H7 (cell line): ENCODE results near the gene PYGL. TPM values are rescaled to one million over a fixed set of nuclear protein-coding genes. Genes with fewer than 3 reads are reported as not detected.
"Not testable (repeated sequence)": the region's sequence is repeated elsewhere in the genome, so short reads cannot be mapped to it uniquely, and the experiment has no call there.

Source experiments
- DNase-seq: peaks from one replicate; pipeline ENCODE4 v3.0.0; 2012
- H3K27me3 ChIP-seq: 2 replicates; pipeline ENCODE4 v1.6.0; 2011; ENCODE audit warnings: mild to moderate bottlenecking, low read length; ENCODE audit not compliant: control insufficient read depth, insufficient read depth
- H3K36me3 ChIP-seq: replicated peaks from 2 replicates; pipeline ENCODE4 v1.5.1; 2011; ENCODE audit warnings: low read length; ENCODE audit not compliant: control insufficient read depth, insufficient read depth
- H3K4me3 ChIP-seq: 2 replicates; pipeline ENCODE4 v1.5.1; 2011; ENCODE audit warnings: low read depth, mild to moderate bottlenecking, control low read depth, low read length, moderate library complexity; ENCODE audit not compliant: insufficient read depth
- total RNA-seq: library from RNA; depleted of rRNA; stranded (reverse); fragments of >200 nt; shearing (Covaris generic); gene quantifications from 2 replicates; pipeline ENCODE4 v1.2.3, GENCODE V29; 2014

The PYGL gene
- total RNA-seq, 1 experiment from 2014 or later = 71.4 TPM

DNA sequence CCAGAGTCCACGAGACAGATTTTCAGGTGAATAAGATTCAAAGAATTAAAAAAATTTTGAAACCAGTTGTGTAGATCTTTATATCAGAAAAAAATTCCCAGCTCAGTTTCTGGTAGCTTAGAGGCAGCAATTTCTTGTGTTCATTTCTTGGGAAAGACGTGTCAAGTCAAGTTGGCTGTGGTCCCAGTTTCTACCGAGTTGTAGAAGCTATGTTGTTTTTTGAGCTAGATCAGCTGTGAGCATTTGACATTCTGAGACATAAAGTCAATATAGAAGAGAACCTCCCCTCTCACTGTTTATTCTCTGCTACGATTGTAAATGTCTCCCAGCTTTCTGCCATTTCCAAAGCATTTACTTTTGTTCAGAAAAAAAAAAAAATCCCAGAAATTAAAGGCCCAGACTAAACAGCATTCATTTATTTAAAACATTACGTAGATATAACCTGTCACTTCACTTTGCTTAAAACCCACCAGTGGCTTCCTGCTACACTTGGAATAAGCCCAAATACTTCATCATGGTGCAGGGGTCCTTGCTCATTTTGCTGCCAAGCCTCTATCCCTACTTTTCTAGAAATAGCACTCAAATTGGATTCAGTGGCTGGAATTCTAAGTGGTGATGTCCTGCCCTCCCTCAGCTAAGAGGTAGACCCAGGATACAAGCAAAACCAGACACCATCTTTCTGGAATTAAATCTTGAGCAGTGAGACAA, 20.6 kb upstream of the PYGL start:
- no peak for DNase-seq
- Histone ChIP-seq H3K27me3 (no peaks in the 10 kb centered on the region), H3K36me3 (no peaks in the 10 kb centered on the region), H3K4me3 (no peak overlapping the region)

DNA sequence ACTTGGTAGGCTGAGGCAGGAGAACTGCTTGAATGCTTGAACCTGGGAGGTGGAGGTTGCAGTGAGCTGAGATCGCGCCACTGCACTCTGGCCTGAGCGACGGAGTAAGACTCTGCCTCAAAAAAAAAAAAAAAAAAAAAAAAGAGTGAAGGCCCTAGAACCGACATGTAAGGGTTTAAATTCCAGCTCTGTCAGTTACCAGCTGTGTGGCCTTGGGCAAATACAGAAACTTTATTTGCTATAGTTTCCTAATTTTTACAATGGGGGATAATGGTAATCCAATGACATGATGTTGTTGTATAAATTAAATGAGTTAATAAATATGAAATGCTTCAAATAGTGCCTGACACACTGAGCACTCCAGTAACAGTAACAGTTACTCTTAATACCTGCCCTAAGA, 19.6 kb upstream of the PYGL start:
- no peak overlapping the region for H3K4me3 ChIP-seq
- DNase-seq = no peak
- H3K27me3 ChIP-seq = no peaks in the 10 kb centered on the region
- H3K36me3 ChIP-seq = no peaks in the 10 kb centered on the region

DNA sequence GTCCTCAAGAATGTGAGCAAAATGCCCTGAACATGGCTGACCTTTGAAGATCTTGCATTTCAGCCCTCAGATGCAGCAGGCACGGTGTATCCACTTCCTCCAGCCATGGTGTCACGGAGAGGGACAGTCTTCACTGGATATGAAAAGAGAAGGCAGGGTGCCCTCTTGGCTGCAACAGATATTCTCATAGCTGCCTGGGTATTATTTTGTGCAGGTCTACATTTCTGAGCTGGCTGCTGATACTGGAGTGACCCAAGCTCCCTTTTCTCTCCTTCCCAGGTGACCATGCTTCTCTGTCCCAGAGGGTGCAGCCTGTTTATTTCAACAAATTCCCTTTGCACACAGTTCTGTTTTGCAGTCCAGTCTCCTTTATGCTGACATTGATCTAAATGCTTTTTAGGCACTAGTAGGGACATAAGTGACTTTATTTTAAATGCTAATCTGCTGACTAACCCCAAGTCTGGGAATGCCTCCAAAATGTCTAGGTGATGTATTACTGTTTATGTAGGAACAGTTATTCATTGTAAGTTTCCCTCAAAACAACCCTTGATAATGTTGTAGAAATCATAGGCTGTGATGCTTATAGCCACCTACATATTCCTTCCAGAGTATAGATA, 17.4 kb upstream of the PYGL start:
- no peak for DNase-seq
- Histone ChIP-seq H3K4me3 (no peak overlapping the region), H3K27me3 (no peaks in the 10 kb centered on the region), H3K36me3 (no peaks in the 10 kb centered on the region)

DNA sequence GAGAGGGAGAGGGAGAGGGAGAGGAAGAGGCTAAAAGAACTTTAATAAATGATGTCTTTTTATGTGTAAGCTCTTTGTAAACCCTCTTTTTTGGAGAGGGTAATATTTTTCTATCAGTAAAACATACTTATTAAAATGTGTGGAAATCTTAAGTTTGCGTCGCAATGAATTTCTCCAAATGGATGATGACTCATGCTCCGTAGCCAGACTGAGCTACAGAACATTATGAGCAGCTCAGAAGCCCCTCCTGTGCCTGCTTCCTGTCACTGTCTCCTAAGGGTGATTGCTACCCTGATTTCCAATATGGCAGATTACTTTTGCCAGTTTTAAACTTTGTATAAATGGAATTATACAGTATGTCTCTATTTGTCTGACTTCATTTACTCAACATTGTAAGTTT, 13.0 kb upstream of the PYGL start:
- no peaks in the 10 kb centered on the region for H3K27me3 ChIP-seq
- no peak for DNase-seq
- H3K4me3 ChIP-seq = no peak overlapping the region

DNA sequence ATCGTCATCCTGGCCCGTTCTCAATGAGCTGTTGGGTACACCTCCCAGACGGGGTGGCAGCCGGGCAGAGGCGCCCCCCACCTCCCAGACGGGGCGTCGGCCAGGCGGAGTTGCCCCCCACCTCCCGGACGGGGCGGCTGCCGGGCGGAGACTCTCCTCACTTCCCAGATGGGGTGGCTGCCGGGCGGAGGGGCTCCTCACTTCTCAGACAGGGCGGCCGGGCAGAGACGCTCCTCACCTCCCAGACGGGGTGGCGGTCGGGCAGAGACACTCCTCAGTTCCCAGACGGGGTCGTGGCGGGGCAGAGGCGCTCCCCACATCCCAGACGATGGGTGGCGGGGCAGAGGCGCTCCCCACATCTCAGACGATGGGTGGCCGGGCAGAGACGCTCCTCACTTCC, 12.1 kb upstream of the PYGL start:
- not testable (repeated sequence) for H3K36me3 ChIP-seq, DNase-seq, H3K27me3 ChIP-seq, H3K4me3 ChIP-seq

More for the DNA sequence above, 13.0 kb upstream of the PYGL start:
- H3K36me3 ChIP-seq = no peaks in the 10 kb centered on the region

DNA sequence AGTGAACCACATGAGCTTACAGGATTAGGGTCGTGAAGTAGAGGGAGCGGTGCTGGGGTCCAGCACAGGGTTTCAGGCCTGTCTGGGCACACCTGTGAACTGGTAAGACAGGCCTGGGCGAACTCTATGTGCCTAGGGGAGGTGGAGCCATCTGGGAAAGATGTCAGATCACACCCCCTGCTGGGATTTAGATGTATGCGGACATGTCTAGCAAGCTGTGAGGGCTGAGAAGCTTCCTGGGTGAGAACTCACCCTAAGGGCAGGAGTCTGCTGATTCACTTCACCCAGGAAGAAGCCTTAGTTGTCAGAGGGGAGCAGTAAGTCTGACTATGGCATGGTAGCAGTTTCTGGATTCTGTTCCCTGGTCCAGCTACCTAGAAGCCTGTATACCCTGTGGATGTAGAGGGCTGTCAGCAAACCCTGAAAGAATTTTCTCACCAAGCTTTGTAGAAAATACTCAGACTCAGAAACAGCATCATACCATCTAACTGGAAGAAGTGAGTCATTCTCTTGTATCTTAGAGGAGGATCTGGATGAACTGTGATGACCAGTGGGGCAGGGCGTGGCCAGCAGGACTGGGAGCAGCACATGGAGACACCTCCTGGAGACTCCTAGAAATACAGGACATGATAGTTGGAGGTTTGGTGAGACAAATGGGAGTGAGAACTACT, 11.2 kb upstream of the PYGL start:
- no peaks in the 10 kb centered on the region for H3K36me3 ChIP-seq
- no peaks in the 10 kb centered on the region for H3K27me3 ChIP-seq
- peak; percentile 76 for DNase-seq
- no peak overlapping the region for H3K4me3 ChIP-seq

DNA sequence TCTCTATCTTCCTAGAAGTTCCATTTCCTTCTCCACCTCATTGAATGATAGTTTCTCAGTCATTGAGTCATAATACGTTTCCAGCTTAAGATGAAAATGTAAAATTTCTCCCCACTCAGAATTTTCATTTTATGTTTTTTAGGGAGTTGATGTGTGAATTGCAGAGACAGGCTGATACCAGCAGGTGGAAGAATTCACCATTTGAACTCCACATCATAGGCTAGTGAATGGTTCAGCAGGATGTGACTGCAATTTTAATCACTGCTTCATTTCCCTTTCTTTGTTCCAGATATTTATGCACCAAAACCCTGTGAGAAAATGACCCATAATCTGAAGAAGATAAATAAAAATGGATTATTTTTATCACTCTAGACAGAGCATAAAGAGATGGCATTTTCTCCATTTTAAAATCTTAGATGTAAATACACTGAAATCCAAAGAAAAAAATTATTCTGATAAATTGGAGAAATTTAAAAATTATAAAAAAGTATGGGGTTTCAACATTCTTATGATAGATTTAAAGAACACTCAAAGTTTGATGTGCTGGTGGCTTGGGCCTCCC, 10.6 kb upstream of the PYGL start:
- H3K27me3 ChIP-seq = no peaks in the 10 kb centered on the region
- H3K4me3 ChIP-seq = no peak overlapping the region
- DNase-seq = peak; percentile 61
- no peaks in the 10 kb centered on the region for H3K36me3 ChIP-seq

DNA sequence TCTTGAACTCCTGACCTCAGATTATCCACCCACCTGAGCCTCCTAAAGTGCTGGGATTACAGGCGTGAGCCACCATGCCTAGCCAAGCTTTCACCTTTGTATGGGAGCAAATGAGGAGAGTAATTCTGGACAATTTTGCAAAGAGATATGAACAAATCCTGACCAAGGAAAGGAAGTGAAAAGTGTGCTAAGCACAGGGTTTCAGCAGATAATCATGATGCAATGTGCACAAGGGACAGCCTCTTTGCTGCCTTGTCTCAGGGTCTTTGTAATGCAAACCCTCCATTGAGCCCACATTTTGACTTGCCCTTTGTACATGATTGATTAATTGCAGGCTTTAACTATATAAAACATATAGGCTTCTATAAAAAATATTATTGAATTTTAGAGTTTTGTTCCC, 9.2 kb upstream of the PYGL start:
- no peak overlapping the region for H3K4me3 ChIP-seq
- DNase-seq = no peak
- H3K36me3 ChIP-seq = no peaks in the 10 kb centered on the region
- no peaks in the 10 kb centered on the region for H3K27me3 ChIP-seq

DNA sequence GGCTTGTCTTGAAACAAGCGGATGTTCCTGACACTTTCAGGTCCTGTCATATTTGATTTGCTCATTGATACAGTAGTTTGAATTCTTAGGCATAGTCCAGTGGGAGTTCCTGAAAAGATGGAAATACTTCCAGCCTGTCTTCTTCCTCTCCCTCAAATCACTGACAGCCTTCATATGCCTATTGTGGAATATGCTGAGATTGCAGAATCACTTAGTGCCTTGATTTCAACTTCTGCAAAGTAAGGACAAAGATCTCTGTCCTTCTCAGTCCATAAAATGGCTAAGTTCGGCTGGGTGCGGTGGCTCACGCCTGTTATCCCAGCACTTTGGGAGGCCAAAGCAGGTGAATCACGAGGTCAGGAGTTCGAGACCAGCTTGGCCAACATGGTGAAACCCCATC, 6.7 kb upstream of the PYGL start:
- H3K36me3 ChIP-seq = no peaks in the 10 kb centered on the region
- no peak for DNase-seq
- no peak overlapping the region for H3K4me3 ChIP-seq
- no peaks in the 10 kb centered on the region for H3K27me3 ChIP-seq

DNA sequence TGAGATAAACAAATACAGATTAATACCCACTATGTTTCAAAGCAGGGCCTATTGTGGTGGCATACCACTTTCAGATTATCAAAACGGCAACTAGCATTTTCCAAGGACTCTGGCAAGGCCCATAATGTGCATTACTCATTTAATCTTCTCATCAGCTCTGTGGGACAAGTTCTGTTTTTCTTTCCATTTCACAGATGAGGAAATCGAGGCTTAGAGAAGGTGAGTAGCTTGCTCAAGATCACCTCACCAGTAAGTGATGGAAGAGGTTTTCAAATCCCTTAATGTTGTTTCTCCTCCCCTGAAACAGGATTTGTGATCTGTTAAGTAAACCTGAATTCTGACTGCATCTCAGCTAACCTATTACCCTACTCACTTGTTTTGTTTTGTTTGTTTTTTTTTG, 3.9 kb upstream of the PYGL start:
- Histone ChIP-seq H3K4me3 (no peak overlapping the region), H3K27me3 (peaks cover 1% of the 10 kb centered on the region; the same call in 1 of the 2 replicates), H3K36me3 (no peaks in the 10 kb centered on the region)
- DNase-seq = no peak

DNA sequence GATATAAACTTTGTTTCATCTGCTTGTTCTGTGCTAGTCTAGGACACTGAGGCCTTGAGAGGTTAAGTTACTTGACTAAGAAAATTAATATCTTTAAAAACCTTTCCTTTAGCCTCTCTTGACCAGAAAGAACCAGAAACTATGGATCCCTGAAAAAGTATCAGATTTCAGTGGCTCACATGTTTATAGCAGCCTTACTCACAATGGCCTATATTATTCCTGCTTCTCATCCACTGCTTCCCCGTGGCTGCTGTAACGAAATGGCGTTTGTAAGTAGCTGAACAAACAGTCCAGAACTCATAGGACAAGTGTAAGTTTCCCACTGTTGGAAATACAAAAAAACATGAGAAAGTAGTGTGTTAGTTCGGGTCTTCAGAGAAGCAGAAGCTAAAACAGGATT, 3.2 kb upstream of the PYGL start:
- no peak for DNase-seq
- Histone ChIP-seq H3K4me3 (no peak overlapping the region), H3K36me3 (no peaks in the 10 kb centered on the region), H3K27me3 (peaks cover 1% of the 10 kb centered on the region; the same call in 1 of the 2 replicates)

DNA sequence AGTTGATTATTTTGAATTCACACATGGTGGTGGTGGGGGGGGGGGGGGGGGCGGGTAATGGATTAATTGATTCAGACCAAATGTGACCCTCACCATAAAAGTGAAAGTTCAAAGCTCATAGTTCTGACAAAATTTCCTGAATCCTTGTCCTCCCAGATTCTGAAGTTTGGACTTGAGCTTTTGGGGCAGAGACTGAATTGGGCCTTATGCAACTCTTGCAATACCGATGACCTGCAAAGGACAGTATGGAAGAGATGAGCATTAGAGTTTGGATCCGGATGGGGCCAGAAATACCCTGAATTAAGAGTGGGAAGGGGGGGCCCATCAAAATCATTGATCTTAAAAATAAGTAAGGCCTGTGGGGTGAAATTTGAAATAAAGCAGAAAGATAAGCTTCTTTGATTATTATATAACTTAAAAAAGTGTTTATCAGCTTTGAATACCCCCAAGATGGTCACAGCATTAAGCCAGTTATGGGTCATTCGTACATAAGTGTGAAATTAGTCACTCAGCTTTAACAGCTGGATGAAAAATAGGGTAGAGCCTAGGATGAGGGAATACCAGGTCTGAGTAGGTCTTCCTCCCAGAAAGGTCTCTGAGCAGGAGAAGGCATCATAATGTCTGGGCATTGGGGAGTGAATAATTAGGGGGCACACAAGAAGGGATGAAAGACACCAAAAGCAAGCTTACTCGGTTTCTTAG, 2.1 kb upstream of the PYGL start:
- Histone ChIP-seq H3K4me3 (no peak overlapping the region), H3K27me3 (peaks cover 1% of the 10 kb centered on the region; the same call in 1 of the 2 replicates), H3K36me3 (peaks cover 5% of the 10 kb centered on the region)
- DNase-seq = no peak

DNA sequence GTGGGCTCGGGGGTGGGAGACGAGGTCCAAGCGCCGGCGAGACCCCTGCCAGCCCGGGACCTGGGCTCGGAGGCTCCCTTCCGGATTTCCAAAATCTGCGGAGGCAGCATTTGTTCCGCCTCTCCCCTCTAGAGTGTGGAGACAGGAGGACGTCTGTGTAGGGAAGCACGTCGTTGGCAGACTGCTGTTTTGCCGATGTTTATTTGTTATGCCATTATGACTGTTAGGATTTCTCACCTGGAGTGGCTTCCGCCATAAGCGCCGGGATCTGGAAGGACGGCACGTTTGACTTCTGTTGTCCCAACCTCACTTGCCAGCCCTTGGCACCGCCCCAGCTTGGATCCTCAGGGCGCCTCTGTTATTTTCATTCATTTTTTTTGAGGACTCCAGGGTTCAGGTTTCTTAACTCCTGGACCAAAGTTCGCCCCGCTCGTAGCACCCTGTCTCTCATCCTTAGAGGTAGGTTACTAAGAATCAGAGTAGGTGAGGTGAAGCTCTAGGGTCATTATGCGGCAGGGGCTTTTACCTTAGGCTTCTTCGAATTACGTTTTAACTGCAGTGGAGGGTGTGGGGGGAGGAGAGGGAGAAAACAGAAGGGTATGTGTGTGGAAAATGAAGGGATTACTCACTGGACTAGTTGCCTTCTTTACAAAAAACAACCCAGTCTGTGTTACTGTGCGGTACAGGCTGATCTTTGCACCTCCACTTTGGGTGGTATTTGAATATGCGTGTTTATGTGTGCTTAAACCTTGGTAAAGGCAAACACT, 547 bp upstream of the PYGL start:
- Histone ChIP-seq H3K27me3 (peaks cover 1% of the 10 kb centered on the region; the same call in 1 of the 2 replicates), H3K4me3 (peak overlapping the region; percentile 87), H3K36me3 (peaks cover 8% of the 10 kb centered on the region)
- DNase-seq = no peak
